Measurements from ENCODE around the gene ZNF664. TPM values are rescaled to one million over a fixed set of nuclear protein-coding genes. Genes with fewer than 3 reads are reported as not detected.
A peak's percentile ranks its signal among the peaks of the same experiment; 100 is the strongest.

ZNF664 gene
- total and polyA plus RNA-seq, 9 donors = 28.3 to 58.9 (median 42.8) TPM

DNA sequence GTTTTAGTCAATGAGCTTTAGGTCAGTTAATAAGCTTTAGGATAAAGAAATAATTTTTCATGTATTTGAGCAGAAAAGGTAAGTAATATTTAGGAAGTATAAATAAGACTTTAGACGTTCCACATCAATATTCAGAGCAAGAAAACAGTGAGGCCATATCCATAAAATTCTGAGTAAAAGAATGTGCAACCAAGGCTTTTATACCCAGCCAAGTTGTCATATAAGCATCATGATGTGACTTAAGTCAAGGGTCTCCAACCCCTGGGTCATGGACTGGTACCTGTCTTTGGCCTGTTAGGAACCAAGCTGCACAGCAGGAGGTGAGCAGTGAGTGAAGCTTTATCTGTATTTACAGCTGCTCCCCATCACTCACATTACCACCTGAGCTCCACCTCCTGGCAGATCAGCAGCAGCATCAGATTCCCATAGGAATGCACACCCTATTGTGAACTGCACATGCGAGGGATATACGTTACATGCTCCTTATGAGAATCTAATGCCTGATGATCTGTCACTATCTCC, 74.1 kb downstream of the ZNF664 start:
- Histone ChIP-seq H3K9me3 (replicated peaks; ENCODE audit: control insufficient read depth, low read depth, low read length) (peaks cover 19% of the 10 kb centered on the region), H3K36me3 (ENCODE audit: control insufficient read depth, insufficient read depth, low read length) (no peaks in the 10 kb centered on the region), H3K27ac (ENCODE audit: low read length) (no peak overlapping the region), H3K4me3 (ENCODE audit: low read length) (no peak overlapping the region), H3K4me1 (ENCODE audit: control insufficient read depth, insufficient read depth, low read length) (peaks cover 21% of the 10 kb centered on the region), H3K27me3 (ENCODE audit: control insufficient read depth, insufficient read depth, low read length) (no peaks in the 10 kb centered on the region)
- DNase-seq = no peak
- no CpG with 5 or more reads among the region's 3 CpGs for whole genome bisulfite sequencing (ENCODE audit: insufficient coverage)

DNA sequence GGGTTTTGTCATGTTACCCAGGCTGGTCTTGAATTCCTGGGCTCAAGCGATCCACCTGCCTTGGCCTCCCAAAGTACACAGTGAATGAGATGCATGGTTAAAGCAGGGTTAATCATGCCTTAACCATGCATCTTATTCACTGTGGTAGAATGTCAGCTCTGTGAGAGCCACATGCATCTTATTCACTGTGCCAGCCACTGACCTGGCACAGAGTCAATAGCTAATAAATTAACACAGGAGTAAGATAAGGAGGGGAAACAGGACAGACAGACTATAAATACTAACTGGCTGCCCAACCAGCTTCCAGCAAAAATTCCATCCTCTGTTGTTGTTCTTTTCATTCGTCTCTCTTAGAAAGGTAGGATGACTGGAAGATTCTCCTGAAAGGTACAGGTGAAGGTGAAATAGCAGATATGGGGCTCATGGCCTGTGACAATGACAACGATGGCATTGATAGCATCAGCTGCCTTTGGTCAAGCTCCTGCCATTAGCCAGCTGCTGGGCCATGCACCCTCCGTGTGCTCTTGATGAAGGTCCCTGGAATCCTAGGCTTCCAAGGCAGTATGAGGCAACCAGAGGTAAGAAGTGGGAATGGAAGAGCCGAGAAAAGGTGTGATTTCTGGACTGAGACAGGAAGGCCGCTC, 76.6 kb downstream of the ZNF664 start:
- no peak for DNase-seq
- Histone ChIP-seq H3K27ac (ENCODE audit: low read length) (no peak overlapping the region), H3K27me3 (ENCODE audit: control insufficient read depth, insufficient read depth, low read length) (no peaks in the 10 kb centered on the region), H3K9me3 (replicated peaks; ENCODE audit: control insufficient read depth, low read depth, low read length) (peaks cover 19% of the 10 kb centered on the region), H3K36me3 (ENCODE audit: control insufficient read depth, insufficient read depth, low read length) (no peaks in the 10 kb centered on the region), H3K4me3 (ENCODE audit: low read length) (no peak overlapping the region), H3K4me1 (ENCODE audit: control insufficient read depth, insufficient read depth, low read length) (peaks cover 19% of the 10 kb centered on the region)
- 86% methylated on average over 3 of the region's 6 CpGs for WGBS (ENCODE audit: insufficient coverage)

DNA sequence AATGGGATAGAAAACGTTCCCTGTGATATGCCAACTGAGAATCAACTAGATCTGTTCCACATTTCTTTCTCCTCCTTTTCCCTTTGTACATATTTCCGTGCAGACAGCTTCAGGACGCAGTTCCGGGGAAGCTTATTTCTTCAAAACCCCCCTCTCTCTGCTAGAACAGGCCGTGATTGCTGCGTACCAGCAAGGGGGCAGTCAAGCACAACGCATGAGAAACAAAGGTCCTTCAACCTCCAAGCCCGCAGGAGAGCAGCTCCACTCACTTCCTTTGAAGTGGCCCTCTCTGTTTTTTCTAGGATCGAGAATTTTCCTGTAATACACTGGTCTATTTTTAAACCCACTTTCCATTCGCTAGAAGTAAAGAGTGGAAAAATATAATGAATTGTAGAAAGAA, 80.8 kb downstream of the ZNF664 start:
- 0% methylated on average over 5 of the region's 10 CpGs for WGBS (ENCODE audit: insufficient coverage)
- H3K36me3 ChIP-seq (ENCODE audit: control insufficient read depth, insufficient read depth, low read length) = no peaks in the 10 kb centered on the region

DNA sequence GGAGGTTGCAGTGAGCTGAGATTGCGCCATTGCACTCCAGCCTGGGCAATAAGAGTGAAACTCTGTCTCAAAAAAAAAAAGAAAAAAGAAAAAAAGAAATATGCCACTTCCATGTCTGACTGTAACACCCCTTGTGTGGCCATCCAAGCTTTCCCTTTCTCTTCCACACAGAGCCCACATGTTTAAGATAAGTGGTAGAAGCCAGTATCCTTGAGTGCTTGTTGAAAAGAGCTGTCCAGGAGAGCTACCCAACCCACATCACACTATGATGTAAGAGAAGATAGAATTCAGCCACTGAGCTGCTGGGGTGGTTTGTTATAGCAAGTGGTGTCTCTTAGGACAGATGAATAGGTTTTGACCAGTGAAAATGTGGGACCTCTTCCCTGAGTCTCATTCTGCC, 82.1 kb downstream of the ZNF664 start:
- no CpG with 5 or more reads among the region's 1 CpG for WGBS (ENCODE audit: insufficient coverage)
- Histone ChIP-seq H3K27ac (ENCODE audit: low read length) (no peak overlapping the region), H3K27me3 (ENCODE audit: control insufficient read depth, insufficient read depth, low read length) (no peaks in the 10 kb centered on the region), H3K36me3 (ENCODE audit: control insufficient read depth, insufficient read depth, low read length) (no peaks in the 10 kb centered on the region), H3K9me3 (replicated peaks; ENCODE audit: control insufficient read depth, low read depth, low read length) (peaks cover 3% of the 10 kb centered on the region), H3K4me1 (ENCODE audit: control insufficient read depth, insufficient read depth, low read length) (peaks cover 3% of the 10 kb centered on the region), H3K4me3 (ENCODE audit: low read length) (no peak overlapping the region)
- no peak for DNase-seq

More for the DNA sequence above, 80.8 kb downstream of the ZNF664 start:
- no peak overlapping the region for H3K4me3 ChIP-seq (ENCODE audit: low read length)
- peak; percentile 93 for DNase-seq
- H3K27me3 ChIP-seq (ENCODE audit: control insufficient read depth, insufficient read depth, low read length) = no peaks in the 10 kb centered on the region
- peak overlapping the region; percentile 40 for H3K27ac ChIP-seq (ENCODE audit: low read length)
- peaks cover 6% of the 10 kb centered on the region for H3K4me1 ChIP-seq (ENCODE audit: control insufficient read depth, insufficient read depth, low read length)
- no peaks in the 10 kb centered on the region for H3K9me3 ChIP-seq (replicated peaks; ENCODE audit: control insufficient read depth, low read depth, low read length)

DNA sequence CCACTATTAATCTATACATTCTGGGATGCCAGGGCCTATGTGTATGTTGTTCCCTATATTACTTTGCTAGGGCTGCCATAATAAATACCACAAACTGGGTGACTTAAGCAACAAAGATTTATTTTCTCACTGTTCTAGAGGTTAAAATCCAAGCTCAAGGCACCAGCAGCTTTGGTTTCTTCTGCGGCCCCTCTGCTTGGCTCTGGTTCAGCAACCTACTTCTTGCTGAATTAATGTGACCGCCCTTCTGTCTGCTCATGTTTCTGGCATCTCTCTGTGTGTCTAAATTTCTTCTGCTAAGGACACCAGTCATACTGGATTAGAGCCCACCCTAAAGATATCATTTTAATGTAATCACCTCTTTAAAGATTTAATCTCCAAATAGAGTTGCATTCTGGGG, 84.7 kb downstream of the ZNF664 start:
- Histone ChIP-seq H3K9me3 (replicated peaks; ENCODE audit: control insufficient read depth, low read depth, low read length) (peaks cover 3% of the 10 kb centered on the region), H3K4me1 (ENCODE audit: control insufficient read depth, insufficient read depth, low read length) (peaks cover 3% of the 10 kb centered on the region), H3K27ac (ENCODE audit: low read length) (no peak overlapping the region), H3K27me3 (ENCODE audit: control insufficient read depth, insufficient read depth, low read length) (no peaks in the 10 kb centered on the region), H3K36me3 (ENCODE audit: control insufficient read depth, insufficient read depth, low read length) (no peaks in the 10 kb centered on the region), H3K4me3 (ENCODE audit: low read length) (no peak overlapping the region)
- 45% methylated on average over 2 of the region's 2 CpGs for WGBS (ENCODE audit: insufficient coverage)
- DNase-seq = peak; percentile 48

DNA sequence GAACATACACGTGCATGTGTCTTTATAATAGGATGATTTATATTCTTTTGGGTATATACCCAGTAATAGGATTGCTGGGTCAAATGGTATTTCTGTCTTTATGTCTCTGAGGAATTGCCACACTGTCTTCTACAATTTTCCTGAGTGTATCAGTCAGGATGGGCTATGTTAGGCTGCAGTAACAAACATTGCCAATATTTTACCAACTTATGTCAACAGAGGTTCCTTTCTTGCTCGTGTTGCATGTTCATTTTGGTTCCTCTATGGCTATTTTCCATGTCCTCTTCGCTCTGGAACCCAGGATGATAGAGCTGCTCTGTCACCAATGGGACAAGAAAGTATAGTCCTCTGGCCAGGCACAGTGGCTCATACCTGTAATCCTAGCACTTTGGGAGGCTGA, 86.7 kb downstream of the ZNF664 start:
- Histone ChIP-seq H3K27me3 (ENCODE audit: control insufficient read depth, insufficient read depth, low read length) (no peaks in the 10 kb centered on the region), H3K9me3 (replicated peaks; ENCODE audit: control insufficient read depth, low read depth, low read length) (peaks cover 3% of the 10 kb centered on the region), H3K4me3 (ENCODE audit: low read length) (no peak overlapping the region), H3K27ac (ENCODE audit: low read length) (no peak overlapping the region), H3K4me1 (ENCODE audit: control insufficient read depth, insufficient read depth, low read length) (no peaks in the 10 kb centered on the region), H3K36me3 (ENCODE audit: control insufficient read depth, insufficient read depth, low read length) (no peaks in the 10 kb centered on the region)
- no peak for DNase-seq
- WGBS (ENCODE audit: insufficient coverage) = 96% methylated on average over 2 of the region's 3 CpGs

Other genes starting within 250 kb of the ZNF664 start
- gene DNAH10, start 210.9 kb upstream of the ZNF664 start, total RNA-seq = 1.5 TPM
- 1 to 10 TPM; 1.2 to 8.6 (median 1.8) TPM for gene DNAH10, start 210.9 kb upstream of the ZNF664 start, polyA plus RNA-seq (ENCODE audit: insufficient read depth in 1 of 8, insufficient read length in 8 of 8, low replicate concordance in 1 of 8)
- gene CCDC92, start 384 bp upstream of the ZNF664 start, total RNA-seq = 7.4 TPM
- gene CCDC92, start 384 bp upstream of the ZNF664 start, polyA plus RNA-seq (ENCODE audit: insufficient read depth in 1 of 8, insufficient read length in 8 of 8, low replicate concordance in 1 of 8) = 10 to 100 TPM; 26.4 to 30.9 (median 29.3) TPM